Measurements from ENCODE around the gene EPB41L4B.
A peak's percentile ranks its signal among the peaks of the same experiment; 100 is the strongest.

EPB41L4B gene

GRCh38 chr9:109320742-109321448 is at the start of gene EPB41L4B (continued):
- no peak for TF ChIP-seq PRDM6 (tag by site-specific recombination; IDR thresholded peaks at IDR 0.05)
- TF ChIP-seq ZXDB (tag by site-specific recombination; IDR thresholded peaks at IDR 0.05) = peak; percentile 57; the same call in 1 of the 2 replicates
- TF ChIP-seq ZNF692 (tag by site-specific recombination; IDR thresholded peaks at IDR 0.05) = peak; percentile 51; the same call in 1 of the 2 replicates
- TF ChIP-seq ZNF280D (tag by site-specific recombination; IDR thresholded peaks at IDR 0.05) = no peak
- no peak for TF ChIP-seq ZNF624 (tag by site-specific recombination; IDR thresholded peaks at IDR 0.05)
- no peak for TF ChIP-seq ZNF530 (tag by site-specific recombination; IDR thresholded peaks at IDR 0.05; ENCODE audit: low read depth)
- no peak for TF ChIP-seq ZNF560 (tag by site-specific recombination; IDR thresholded peaks at IDR 0.05; ENCODE audit: borderline replicate concordance)
- TF ChIP-seq ZBTB11 (tag by site-specific recombination; conservative IDR thresholded peaks at IDR 0.05; ENCODE audit: low read depth) = peak; percentile 53; the same call in 1 of the 2 replicates
- TF ChIP-seq ZNF274 (IDR thresholded peaks at IDR 0.05; ENCODE audit: low read length) = no peak
- TF ChIP-seq ZNF274 (tag by site-specific recombination; IDR thresholded peaks at IDR 0.05; ENCODE audit: borderline replicate concordance) = no peak
- no peak for TF ChIP-seq SCRT2 (tag by site-specific recombination; IDR thresholded peaks at IDR 0.05)
- TF ChIP-seq PATZ1 (tag by site-specific recombination; IDR thresholded peaks at IDR 0.05) = 0 out of 2 replicates have a peak, but pooled peaks have one; percentile 31
- no peak for TF ChIP-seq GFI1B (tag by site-specific recombination; IDR thresholded peaks at IDR 0.05)
- TF ChIP-seq GLIS2 (tag by site-specific recombination; IDR thresholded peaks at IDR 0.05) = no peak; the same call in 1 of the 2 replicates
- TF ChIP-seq PRDM2 (tag by site-specific recombination; IDR thresholded peaks at IDR 0.05; ENCODE audit: borderline replicate concordance) = no peak
- TF ChIP-seq SCRT1 (tag by site-specific recombination; IDR thresholded peaks at IDR 0.05; ENCODE audit: borderline replicate concordance) = no peak
- peak; percentile 97 for TF ChIP-seq CTCF (tag by site-specific recombination; IDR thresholded peaks at IDR 0.05)
- 0 out of 2 replicates have a peak, but pooled peaks have one; percentile 18 for TF ChIP-seq KLF9 (tag by site-specific recombination; IDR thresholded peaks at IDR 0.05; ENCODE audit: low read depth)

Data from HEK293 (cell line).